Suppressor macrophage treated with lipopolysaccharide for 1 hour (primary cell): ENCODE data around the gene C6orf62.
"Not testable (repeated sequence)": the region's sequence is repeated elsewhere in the genome, so short reads cannot be mapped to it uniquely, and the experiment has no call there.

ENCODE experiments used
- DNase-seq, 3 donors: peaks; one replicate each; pipeline ENCODE4 v3.0.0-alpha.2; 2020 to 2022

The C6orf62 gene

DNA sequence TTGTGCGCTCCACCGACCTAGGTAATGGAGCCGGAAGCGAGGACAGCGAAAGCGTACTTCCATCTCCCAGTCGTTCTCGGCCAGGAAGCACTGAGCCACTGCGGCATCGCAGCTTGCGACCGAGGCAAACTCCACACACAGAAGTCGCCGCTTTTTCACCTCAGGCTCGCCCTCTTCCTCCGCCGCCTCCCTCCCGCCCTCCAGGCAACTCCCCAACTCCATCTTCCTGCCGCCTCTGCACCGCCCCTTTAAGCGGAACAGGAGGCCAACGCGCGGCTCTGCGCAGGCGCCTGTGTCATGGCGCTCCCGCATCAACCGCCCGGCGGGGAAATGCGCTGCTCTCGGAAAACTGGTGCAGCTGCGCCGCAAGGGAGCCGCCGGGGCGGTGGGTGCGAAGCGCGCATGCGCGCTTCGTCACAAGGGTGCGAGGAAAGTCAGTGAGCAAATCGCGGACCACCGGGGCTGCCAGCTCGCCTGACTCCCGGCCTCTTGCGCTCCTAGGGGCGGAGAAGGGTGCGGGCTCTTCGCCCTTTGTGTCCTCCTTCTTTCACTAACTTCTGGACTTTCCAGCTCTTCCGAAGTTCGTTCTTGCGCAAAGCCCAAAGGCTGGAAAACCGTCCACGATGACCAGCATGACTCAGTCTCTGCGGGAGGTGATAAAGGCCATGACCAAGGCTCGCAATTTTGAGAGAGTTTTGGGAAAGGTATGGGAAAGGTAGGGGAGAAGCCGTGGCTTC is 52.1 kb downstream of the C6orf62 start, which contains the start of the genes ACOT13 and TDP2:
ACOT13 (plus strand) TSS at position 437 of the 737 bp plus-strand sequence; CDS start at position 624, 187 bp downstream.
TDP2 (minus strand) TSS at position 259 of the 737 bp plus-strand sequence; CDS start at position 222, 37 bp downstream.
- DNase-seq = peak; percentile 98 to 99 (median 98)

DNA sequence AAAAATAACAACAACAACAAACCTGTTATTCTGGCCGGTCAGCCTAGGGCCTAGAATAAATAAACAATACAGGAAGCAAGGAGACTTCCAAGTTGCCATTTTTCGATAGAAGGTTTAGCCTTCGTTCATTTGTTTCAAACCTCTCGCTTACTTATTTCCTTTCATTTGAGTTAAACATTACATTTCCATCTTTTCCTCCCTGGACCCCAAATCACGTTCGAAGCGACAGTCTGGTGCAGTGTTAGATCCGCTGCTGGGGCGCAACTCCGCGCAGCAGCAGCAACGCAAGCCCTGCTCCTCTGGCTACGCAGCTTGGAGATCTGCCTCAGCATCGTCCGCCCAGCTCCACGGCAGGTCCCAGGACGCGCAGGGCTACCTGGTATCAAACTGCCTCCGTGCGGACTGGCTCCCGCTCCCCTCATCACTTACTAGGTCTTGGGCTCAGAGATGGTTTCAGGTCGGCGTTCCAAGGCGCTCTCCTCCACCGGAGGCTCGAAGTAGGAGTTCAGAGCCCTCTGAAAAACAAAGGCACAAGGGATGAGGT is 52.8 kb downstream of the C6orf62 start:
- peak in 1 of 3 donors; percentile 41 for DNase-seq

DNA sequence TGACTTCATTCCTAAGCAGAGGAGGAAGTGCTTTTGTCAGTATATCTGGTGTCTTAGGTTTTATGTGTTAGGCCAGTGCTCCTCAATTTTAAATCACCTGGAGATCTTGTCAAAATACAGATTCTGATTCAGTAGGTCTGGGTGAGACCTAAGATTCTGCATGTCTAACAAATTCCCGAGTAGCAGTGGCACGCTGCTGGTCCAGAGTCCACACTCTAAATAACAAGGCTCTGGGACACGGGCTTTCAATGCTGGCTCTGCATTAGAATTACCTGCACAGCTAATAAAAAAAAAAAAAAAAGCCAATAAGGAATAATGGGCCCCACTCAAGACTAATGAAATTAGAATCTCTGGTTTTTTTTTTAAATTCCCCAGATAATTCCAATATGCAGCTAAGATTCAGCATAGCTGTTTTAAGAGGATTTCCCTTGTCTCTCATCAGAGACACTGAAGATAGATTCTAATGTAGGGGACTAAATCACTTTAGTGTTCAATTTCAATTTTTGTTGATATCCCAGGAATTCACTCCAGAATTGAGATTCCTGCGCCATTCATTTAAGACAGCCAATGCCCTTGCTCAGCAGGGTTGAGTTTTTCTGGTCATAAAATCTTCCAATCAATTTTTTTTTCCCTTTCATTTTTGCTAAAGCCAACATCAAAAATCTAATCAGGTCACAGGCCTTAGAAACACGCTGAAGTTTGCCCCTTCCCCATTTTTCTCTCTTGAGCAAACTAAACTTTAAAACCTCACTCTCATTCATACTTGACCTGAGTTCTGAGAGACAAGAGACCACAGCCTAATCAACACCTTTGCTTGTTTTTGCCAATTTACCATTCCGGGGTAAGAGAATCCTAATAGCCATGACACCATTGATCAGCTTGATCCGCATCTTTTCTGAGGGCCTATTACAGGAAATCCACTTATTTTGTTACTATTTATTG is 54.6 kb downstream of the C6orf62 start:
- DNase-seq = no peak

DNA sequence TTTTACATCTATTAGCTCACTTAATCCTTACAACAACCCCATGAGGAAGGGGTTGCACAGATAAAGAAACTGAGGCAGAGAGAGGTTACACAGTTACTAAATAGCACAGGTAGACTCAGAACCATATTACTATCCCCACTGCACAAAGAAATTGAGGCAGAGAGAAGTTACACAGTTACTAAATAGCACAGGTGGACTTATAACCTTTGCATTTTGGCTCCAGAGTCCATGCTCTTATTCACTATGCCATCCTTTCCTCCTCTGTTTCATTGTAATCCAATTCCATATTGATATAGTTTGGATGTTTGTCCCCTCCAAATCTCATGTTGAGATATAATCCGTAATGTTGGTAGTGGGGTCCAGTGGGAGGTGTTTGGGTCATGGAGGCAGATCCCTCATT is 55.8 kb downstream of the C6orf62 start:
- no peak for DNase-seq

DNA sequence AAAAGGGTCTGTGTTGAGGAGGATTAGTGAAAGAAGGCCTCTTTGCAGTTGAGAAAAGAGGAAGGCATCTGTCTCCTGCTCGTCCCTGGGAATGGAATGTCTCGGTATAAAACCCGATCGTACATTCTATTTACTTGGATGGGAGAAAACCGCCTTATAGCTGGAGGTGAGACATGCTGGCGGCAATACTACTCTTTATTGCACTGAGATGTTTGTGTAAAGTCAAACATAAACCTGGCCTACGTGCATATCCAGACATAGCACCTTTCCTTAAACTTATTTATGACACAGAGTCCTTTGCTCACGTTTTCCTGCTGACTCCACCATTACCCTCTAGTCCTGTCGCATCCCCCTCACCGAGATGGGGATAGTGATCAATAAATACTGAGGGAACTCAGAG is 56.7 kb downstream of the C6orf62 start:
- no peak for DNase-seq

DNA sequence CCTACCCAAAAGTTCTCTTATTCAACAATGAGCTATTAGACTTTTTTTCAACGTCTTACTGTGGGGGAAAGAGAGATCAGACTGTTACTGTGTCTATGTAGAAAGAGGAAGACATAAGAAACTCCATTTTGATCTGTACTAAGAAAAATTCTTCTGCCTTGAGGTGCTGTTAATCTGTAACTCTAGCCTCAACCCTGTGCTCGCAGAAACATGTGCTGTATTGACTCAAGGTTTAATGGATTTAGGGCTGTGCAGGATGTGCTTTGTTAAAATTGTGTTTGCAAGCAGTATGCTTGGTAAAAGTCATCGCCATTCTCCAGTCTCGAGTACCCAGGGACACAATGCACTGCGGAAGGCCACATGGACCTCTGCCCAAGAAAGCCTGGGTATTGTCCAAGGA is 57.2 kb downstream of the C6orf62 start:
- not testable (repeated sequence) for DNase-seq

DNA sequence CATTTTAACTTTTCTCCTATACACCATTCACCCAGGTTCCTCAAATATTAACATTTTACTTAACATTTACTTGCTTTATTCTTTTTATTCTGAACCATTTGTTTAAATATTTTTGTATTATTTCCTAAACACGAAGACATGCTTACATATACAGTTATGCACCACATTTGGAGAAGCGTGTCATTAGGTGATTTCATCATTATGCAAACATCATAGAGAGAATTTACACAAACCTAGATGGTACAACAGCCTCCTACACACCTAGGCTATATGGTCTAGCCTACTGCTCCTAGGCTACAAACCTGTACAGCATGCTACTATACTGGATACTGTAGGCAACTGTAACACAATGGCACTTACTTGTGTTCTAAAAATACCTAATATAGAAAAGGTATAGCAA is 58.8 kb downstream of the C6orf62 start:
- DNase-seq = peak; percentile 48 to 68 (median 65)

DNA sequence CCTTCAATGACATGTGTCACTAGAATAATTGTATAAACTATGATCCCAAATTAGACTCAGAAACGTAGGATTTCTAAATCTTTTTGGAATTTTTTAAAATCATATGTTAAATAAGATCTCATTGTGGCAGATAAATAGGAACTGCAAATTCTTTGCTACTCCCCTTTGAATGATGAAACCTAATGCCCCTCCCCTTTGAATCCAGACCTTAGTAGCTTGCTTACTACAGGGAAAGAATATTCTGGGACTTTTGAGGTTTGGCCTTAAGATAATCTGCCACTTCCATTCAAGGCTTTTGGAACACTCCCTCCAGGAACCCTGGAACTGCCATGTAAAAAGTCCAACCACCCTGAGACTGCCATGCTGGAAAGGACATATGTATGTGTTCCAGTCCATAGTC is 59.4 kb downstream of the C6orf62 start:
- DNase-seq = peak; percentile 57 to 67 (median 65)

DNA sequence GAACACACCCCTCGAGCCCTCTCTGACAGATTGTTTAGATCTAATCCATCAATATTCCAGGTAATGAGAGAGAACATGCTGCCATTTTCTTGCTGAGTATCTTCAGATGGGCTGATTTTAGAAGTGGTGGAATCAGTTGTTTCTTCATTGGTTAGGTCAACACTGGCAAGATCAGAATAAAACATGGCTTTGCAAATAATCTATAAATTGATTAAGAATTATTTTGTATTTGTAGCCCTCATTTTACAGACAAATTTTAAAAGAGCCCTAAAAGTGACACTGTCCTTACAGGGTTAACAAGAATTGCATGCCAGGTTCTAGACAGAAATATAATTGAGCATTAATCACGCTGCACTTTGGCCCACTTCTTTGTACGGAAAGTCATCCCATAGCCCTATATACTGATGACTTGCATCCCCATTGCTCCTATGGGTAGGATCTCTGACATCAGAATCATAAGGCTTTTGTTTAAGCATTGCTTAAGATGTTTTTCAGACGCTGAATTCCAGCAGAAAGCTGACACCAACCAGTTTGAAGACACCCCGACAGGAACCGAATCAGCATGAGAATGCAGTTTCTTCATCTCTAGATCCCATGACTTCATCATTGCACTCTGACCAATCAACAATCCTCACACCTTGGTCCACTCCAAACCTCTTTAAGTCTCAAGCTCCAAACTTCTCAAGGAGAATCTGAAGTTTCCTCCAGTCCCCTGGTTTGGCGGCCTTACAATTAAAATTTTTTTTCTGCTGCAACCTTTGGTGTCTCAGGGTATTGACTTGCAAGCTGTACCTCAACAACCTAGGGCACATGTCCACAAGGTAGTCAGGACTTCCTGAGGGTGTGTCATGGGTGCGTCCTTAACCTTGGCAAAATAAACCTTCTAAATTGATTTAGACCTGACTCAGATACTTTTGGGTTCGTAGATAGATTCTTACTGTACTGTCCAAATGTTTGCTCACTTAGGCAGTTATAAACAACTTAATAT is 60.1 kb downstream of the C6orf62 start:
- peak; percentile 87 to 95 (median 92) for DNase-seq

DNA sequence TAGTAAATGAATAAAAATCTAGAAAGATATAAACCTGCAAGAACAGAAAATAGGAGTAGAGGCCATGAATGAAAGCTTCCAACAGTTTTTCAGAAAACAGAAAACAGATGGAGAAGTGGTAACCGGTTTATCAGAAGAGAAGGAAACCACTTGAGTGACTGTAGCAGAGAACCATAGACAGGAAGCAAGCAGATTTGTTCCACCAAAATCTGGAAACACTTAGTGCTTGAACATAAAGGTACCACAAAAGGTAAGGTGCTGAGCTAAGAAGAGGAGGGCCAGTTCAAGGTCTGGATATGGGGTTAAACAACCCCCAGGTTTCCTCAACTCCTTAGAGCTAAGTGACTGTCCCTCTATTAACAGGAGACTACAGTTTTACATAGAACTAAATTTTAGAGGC is 63.7 kb downstream of the C6orf62 start:
- DNase-seq = no peak
